Adrenal gland (tissue), 5 donors: ENCODE results near the gene GYG1.

Source experiments
- POLR2A ChIP-seq, 2 donors: fragments of 450-650 bp; IDR thresholded peaks; one replicate each; pipeline ENCODE4 v1.6.1; 2017; ENCODE audit warnings: antibody characterized with exemption in 2 of 2, mild to moderate bottlenecking in 2 of 2, moderate library complexity in 1 of 2
- TF ChIP-seq, protein P1 (sequence below), 6 experiments: fragments of 450-650 bp in 4 of 6; fragments of 200-600 bp in 2 of 6; sonication (generic) in 1 of 6; IDR thresholded peaks; 1 replicate in 5 of 6; 2 replicates in 1 of 6; pipeline versions ENCODE4 v1.5.1 to v1.8.0; 2016 to 2021; ENCODE audit warnings: antibody characterized with exemption in 6 of 6, mild to moderate bottlenecking in 2 of 6, moderate library complexity in 1 of 6
- donor health status: DM: no; HTN: no; CAD: no.

DNA sequence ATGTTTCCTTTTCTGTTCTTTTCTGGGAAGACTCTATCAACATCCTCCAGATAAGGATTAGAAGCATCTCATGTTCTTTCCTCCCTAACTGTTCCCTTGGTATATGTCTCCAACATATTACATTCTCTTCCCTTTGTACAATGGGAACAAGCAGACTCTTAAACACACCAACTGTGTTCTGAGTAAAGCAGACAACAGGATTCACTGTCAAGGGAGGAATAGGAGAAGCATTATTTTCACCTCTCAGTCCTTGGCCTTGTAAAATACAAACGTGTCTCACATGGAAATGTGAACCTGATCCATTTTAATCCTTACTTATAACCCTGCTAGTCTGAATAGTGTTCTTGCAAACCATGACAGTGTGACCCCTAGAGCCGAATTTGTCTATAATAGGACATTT lies 19.6 kb downstream of the GYG1 start:
- TF ChIP-seq, protein P1, sequence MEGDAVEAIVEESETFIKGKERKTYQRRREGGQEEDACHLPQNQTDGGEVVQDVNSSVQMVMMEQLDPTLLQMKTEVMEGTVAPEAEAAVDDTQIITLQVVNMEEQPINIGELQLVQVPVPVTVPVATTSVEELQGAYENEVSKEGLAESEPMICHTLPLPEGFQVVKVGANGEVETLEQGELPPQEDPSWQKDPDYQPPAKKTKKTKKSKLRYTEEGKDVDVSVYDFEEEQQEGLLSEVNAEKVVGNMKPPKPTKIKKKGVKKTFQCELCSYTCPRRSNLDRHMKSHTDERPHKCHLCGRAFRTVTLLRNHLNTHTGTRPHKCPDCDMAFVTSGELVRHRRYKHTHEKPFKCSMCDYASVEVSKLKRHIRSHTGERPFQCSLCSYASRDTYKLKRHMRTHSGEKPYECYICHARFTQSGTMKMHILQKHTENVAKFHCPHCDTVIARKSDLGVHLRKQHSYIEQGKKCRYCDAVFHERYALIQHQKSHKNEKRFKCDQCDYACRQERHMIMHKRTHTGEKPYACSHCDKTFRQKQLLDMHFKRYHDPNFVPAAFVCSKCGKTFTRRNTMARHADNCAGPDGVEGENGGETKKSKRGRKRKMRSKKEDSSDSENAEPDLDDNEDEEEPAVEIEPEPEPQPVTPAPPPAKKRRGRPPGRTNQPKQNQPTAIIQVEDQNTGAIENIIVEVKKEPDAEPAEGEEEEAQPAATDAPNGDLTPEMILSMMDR (IDR thresholded peaks at IDR 0.05) = no peak
- TF ChIP-seq POLR2A (IDR thresholded peaks at IDR 0.05) = no peak
